Measurements from ENCODE around the gene DRC1.

Gene DRC1

GRCh38 chr2:26484579-26484978, 82.9 kb downstream of the DRC1 start:
- TF ChIP-seq CTCF (IDR thresholded peaks at IDR 0.05; ENCODE audit: low read depth, low read length): no peak
- H3K4me3 ChIP-seq (replicated peaks in 1 of 2; ENCODE audit: low read depth in 2 of 2, low read length in 2 of 2): no peak overlapping the region
- DNase-seq (ENCODE audit: low read depth in 2 of 2): no peak

GRCh38 chr2:26485099-26485498, 83.4 kb downstream of the DRC1 start:
- no peak overlapping the region for H3K4me3 ChIP-seq (replicated peaks in 1 of 2; ENCODE audit: low read depth in 2 of 2, low read length in 2 of 2)
- no peak for TF ChIP-seq CTCF (IDR thresholded peaks at IDR 0.05; ENCODE audit: low read depth, low read length)
- DNase-seq (ENCODE audit: low read depth in 2 of 2): no peak

DNA sequence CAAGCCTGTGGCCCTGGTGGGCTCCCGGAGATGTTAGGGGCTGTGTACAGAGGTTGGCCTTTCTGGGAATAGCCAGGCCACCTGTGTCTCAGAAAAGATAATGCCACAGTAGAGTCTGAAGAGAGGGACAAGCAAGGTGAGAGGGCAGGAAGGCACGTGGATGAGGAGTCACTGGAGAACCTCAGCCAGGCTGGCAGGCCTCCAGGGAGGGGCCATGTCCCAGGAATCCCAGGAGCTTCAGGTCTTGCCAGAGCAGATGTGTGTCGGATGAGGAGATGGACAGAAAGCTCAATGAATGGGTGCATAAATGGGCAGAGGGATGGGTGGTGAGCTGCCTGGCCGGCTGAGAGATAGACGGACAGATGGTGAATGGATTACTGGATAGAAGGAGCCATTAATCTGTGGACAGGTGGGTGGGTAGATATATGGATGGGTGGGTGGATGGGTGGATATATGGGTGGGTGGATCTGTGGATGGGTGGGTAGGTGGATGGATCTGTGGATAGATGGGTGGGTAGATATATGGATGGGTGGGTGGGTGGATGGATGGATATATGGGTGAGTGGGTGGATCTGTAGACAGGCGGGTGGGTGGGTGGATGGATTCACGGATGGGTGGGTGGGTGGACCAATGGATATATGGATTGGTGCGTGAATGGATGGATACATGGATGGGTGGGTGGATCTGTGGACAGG, 84.2 kb downstream of the DRC1 start:
- DNase-seq (ENCODE audit: low read depth in 2 of 2): no peak
- no peak for TF ChIP-seq CTCF (IDR thresholded peaks at IDR 0.05; ENCODE audit: low read depth, low read length)
- no peak overlapping the region for H3K4me3 ChIP-seq (replicated peaks in 1 of 2; ENCODE audit: low read depth in 2 of 2, low read length in 2 of 2)

DNA sequence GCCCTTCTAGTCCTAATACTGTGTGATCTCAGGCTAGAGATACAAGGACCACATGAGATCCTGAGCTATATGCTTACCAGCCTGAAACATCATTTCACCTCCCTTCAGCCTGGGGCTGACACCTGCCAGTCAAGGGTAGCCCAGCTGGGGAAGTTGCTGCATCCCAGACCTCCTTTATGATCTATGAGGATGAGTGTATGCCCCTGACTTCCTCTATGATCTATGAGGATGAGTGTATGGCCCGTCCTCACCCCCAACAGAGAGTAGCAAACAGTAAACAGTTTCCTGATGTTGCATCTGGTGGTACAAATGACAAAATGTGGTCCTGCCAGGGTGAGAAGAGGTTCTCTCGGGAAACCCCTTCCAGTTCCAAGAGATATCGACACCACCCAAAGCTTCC, 85.1 kb downstream of the DRC1 start:
- TF ChIP-seq CTCF (IDR thresholded peaks at IDR 0.05; ENCODE audit: low read depth, low read length): no peak
- H3K4me3 ChIP-seq (replicated peaks in 1 of 2; ENCODE audit: low read depth in 2 of 2, low read length in 2 of 2): no peak overlapping the region
- no peak for DNase-seq (ENCODE audit: low read depth in 2 of 2)

- no peak overlapping the region for H3K4me3 ChIP-seq (replicated peaks in 1 of 2; ENCODE audit: low read depth in 2 of 2, low read length in 2 of 2)
- TF ChIP-seq CTCF (IDR thresholded peaks at IDR 0.05; ENCODE audit: low read depth, low read length): no peak
- DNase-seq (ENCODE audit: low read depth in 2 of 2): no peak
Observed at GRCh38 chr2:26487192-26487591, 85.5 kb downstream of the DRC1 start.

DNA sequence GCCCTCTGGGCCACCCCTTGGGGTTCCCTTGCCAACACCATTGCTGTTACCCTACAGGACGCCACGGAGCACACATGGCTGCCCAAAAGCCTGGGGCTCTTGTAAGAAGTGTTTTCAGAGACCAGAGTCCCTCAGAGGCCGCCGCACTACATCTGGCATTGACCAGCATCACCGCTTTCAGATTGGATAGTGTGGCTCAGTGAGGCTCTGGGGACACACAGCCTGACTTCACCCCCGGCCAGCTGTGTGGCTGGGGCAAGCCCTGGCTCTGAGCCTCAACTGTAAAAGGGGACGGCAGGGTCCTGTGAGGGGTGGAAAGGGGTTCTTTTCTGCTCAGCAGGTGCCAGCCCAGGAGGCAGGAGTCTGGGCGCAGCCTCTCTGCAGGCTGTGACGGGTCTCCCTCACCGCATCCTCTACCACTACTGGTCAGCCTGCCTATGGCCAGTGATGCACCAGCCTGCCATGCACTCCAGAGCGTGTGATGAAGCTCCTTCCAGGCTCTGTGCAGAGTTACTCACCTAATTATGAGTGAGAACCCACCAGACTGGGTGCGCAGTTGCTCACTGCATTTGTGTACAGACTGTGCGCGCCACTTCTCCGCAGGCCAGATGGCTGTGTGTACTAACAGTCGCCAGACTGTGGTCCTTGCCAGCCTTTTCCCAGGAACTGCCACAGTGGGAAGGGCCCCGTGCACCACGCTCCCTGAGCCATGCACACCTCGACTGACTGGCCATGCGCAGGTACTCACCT, 86.9 kb downstream of the DRC1 start:
- no peak for DNase-seq (ENCODE audit: low read depth in 2 of 2)
- no peak for TF ChIP-seq CTCF (IDR thresholded peaks at IDR 0.05; ENCODE audit: low read depth, low read length)
- no peak overlapping the region for H3K4me3 ChIP-seq (replicated peaks in 1 of 2; ENCODE audit: low read depth in 2 of 2, low read length in 2 of 2)
